ENCODE measurements around the gene PTPN3. TPM values are rescaled to one million over a fixed set of nuclear protein-coding genes. Genes with fewer than 3 reads are reported as not detected.

The PTPN3 gene
- total RNA-seq, 6 donors from 2014 or later, result 10.2 to 26.2 (median 15.2) TPM

GRCh38 chr9:109491590-109491989, 6.5 kb downstream of the PTPN3 start:
- Histone ChIP-seq H3K27ac (no peak overlapping the region), H3K4me1 (peaks cover 0 to under 1% (median 0%) of the 10 kb centered on the region in 4 donors), H3K27me3 (no peaks in the 10 kb centered on the region), H3K36me3 (no peaks in the 10 kb centered on the region), H3K9me3 (no peaks in the 10 kb centered on the region), H3K4me3 (no peak overlapping the region)
- WGBS, 2 donors, result 75 to 89% methylated on average over 2 of the region's 2 CpGs
- DNase-seq (no peak), ATAC-seq (ENCODE audit: low FRiP score in 2 of 2) (no peak)
- TF ChIP-seq POLR2A (IDR thresholded peaks at IDR 0.05) (no peak), POLR2AphosphoS5 (IDR thresholded peaks at IDR 0.05) (no peak), EP300 (IDR thresholded peaks at IDR 0.05) (no peak), CTCF (IDR thresholded peaks at IDR 0.05) (no peak)

GRCh38 chr9:109488791-109489492, 9.2 kb downstream of the PTPN3 start:
- 59 to 69% methylated on average over 6 to 7 of the region's 7 CpGs for WGBS, 2 donors
- ATAC-seq (ENCODE audit: low FRiP score in 2 of 2), result no peak
- Histone ChIP-seq H3K4me3 (no peak overlapping the region), H3K9me3 (no peaks in the 10 kb centered on the region), H3K27me3 (no peaks in the 10 kb centered on the region), H3K36me3 (no peaks in the 10 kb centered on the region), H3K27ac (no peak overlapping the region), H3K4me1 (no peaks in the 10 kb centered on the region)
- TF ChIP-seq POLR2A (IDR thresholded peaks at IDR 0.05) (no peak), EP300 (IDR thresholded peaks at IDR 0.05) (no peak), POLR2AphosphoS5 (IDR thresholded peaks at IDR 0.05) (no peak), CTCF (IDR thresholded peaks at IDR 0.05) (no peak)
- no peak for DNase-seq

GRCh38 chr9:109488351-109488750, 9.8 kb downstream of the PTPN3 start:
- H3K4me3 ChIP-seq, result no peak overlapping the region
- H3K36me3 ChIP-seq, result no peaks in the 10 kb centered on the region
- ATAC-seq (ENCODE audit: low FRiP score in 2 of 2), result no peak
- H3K9me3 ChIP-seq, result no peaks in the 10 kb centered on the region
- TF ChIP-seq POLR2A (IDR thresholded peaks at IDR 0.05), result no peak
- no peak for TF ChIP-seq EP300 (IDR thresholded peaks at IDR 0.05)
- TF ChIP-seq POLR2AphosphoS5 (IDR thresholded peaks at IDR 0.05), result no peak
- no peak for TF ChIP-seq CTCF (IDR thresholded peaks at IDR 0.05)
- H3K27me3 ChIP-seq, result no peaks in the 10 kb centered on the region
- 74 to 76% methylated on average over 4 of the region's 4 CpGs for whole genome bisulfite sequencing, 2 donors
- no peaks in the 10 kb centered on the region for H3K4me1 ChIP-seq
- no peak for DNase-seq
- no peak overlapping the region for H3K27ac ChIP-seq

- DNase-seq, result no peak
- no peak for ATAC-seq (ENCODE audit: low FRiP score in 2 of 2)
- Histone ChIP-seq H3K4me1 (no peaks in the 10 kb centered on the region), H3K36me3 (no peaks in the 10 kb centered on the region), H3K27me3 (no peaks in the 10 kb centered on the region), H3K4me3 (no peak overlapping the region), H3K27ac (no peak overlapping the region), H3K9me3 (no peaks in the 10 kb centered on the region)
- 55 to 64% methylated on average over 7 of the region's 7 CpGs for WGBS, 2 donors
- no peak for TF ChIP-seq POLR2A (IDR thresholded peaks at IDR 0.05)
- no peak for TF ChIP-seq POLR2AphosphoS5 (IDR thresholded peaks at IDR 0.05)
- no peak for TF ChIP-seq CTCF (IDR thresholded peaks at IDR 0.05)
- no peak for TF ChIP-seq EP300 (IDR thresholded peaks at IDR 0.05)
Measured at GRCh38 chr9:109487247-109487646, 10.9 kb downstream of the PTPN3 start.
